GM19452 (cell line): ENCODE results near the gene CCDC154.
"Not testable (repeated sequence)": the region's sequence is repeated elsewhere in the genome, so short reads cannot be mapped to it uniquely, and the experiment has no call there.

Experiments
- ATAC-seq: cut with Tn5 transposase; IDR thresholded peaks from one replicate; pipeline ENCODE4 v1.9.1; 2021; ENCODE audit not compliant: unreplicated experiment

The CCDC154 gene

DNA sequence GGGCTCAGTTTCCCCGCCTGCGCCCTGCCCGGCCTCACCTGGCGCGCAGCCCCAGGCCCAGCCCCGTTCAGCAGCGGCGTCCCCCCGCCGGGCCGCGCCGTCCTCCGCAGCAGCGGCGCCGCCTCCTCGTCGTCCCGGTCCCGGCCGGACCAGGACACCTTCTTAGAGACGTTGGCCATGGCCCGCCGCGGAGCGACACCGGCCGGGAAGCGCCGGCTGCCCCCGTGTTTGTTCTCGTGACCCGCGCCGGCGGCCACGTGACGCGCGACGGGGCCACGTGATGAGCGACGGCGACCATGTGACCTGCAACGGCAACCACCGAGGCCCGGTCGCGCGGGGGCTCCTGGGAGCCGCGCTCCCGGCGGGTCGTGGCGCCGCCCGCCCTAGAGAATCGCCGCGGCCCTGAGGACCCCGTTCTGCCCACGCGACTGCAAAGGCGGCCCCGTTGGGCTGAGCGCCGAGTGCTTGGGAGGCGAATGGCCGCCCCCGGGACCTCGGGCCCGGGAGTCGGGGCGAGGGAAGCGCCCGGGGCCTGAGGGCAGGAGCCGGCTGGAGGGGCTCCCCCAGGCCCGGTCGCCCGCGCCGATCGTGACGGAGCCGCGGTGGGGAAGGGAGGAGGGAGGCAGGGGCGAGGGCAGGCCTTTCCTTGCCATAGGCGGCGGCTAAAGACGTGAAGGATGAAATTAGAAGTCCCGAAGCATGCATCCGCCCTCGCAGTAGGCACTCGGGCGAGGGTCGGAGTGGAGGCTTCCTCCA lies 30.6 kb upstream of the CCDC154 start, which contains the start of gene CLCN7:
TSS of gene CLCN7 (minus strand) at position 233 of the 756 bp plus-strand sequence. CDS start at position 179, 54 bp downstream.
- ATAC-seq, result peak; percentile 81

GRCh38 chr16:1474082-1474795 lies 29.9 kb upstream of the CCDC154 start:
- ATAC-seq, result peak; percentile 30

DNA sequence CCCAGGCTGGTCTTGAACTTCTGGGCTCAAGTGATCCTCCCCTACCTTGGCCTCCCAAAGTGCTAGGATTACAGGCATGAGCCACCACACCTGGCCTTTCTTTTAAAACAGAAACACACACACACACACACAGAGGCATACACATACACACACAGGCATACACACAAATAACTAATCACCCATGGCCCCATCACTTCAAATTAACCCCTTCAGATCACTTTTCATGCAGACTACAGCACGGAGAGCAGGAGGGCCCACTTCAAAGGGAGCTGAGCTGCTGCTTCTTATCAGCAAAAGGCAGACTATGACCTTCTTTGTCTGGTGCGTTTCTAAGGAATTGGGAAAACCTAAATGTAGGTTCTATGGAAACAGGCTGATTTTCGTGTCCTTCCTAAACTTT lies 28.6 kb upstream of the CCDC154 start:
- no peak for ATAC-seq

DNA sequence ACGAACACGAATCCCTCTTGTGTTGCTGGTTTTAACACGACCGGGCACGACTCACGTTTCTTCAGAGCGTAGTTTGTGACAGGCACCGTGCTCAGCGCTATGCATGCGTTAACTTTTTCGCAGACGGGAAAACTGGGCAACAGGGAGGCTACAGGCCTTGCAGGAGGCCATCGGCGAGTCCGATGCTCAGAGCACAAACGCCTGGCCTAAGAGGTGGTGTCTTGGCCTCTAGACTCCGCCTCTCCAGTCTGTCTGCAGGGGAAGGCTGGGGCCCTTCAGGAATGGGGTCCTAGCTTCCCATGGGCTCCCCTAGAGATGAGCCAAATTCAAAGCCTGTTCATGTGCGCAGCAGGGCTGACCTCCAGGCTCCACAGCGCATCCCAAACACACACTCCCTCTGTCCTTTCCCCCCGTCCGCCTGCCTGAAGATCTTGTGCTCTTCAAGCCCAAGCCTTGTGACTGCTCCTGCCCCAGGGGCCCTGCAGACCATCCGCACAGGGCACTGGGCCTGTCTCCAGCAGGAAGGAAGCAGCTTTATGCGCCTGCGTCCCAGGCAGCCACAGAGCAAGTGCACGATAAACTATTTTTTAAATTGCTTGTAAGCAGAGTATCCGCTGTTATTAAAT lies 27.3 kb upstream of the CCDC154 start:
- ATAC-seq, result no peak

DNA sequence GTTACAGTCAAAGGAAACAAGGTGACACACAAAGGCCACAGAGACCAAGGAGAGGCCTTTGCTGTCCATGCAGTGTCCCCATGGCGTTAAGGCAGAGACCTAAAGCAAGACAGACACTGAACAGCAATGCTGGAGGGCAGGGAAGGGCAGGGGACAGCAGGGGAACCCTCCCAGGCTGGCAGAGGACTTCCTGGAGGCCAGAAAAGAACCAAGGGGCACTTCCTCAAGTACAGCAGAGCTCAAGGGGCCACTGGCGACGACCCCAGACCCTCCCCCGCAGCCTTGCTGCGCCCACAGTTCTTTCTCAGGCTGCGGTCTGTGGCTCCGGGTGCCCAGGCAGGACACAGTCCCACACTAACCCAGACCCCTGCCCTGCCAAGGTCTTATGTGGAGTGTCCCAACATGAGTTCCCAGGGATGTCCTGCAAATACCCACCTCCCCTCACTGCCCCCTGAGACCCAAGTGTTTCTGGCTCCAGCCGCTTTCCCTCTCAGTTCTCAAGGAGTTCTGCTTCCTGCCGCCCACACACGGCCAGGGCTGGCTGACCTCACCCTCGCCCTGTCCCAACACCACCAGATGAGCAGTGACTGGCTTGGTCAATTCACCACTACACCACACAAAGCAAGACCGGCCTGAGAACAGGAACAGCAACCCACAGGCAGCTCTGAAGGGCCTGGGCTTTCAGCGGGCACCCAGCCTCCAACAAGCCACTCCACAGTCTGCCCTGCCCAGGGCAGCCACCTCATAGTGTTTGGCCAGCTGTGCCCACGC lies 26.3 kb upstream of the CCDC154 start:
- ATAC-seq, result no peak

DNA sequence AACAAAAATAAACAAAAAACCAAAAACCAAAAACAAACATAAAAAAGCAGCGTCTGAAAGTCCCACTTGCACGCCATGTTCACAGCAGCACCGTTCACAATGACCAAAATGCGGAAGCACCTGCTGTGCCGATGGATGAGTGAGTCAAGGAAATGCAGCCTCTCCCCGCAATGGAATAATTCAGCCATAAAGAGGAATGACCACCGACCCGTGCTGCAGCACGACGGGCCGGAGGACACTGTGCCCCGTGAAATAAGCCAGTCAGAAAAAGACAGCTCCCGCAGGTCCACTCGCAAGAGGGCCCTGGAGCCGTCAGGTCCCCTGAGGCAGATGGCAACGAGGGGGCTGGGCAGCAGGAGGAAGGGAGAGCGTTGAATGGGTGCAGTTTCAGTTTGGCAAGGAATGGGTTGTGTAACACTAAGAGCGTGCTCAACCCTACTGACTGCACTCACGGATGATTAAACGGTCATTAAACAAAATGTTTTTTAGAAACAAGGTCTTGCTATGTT lies 25.4 kb upstream of the CCDC154 start:
- ATAC-seq, result no peak

DNA sequence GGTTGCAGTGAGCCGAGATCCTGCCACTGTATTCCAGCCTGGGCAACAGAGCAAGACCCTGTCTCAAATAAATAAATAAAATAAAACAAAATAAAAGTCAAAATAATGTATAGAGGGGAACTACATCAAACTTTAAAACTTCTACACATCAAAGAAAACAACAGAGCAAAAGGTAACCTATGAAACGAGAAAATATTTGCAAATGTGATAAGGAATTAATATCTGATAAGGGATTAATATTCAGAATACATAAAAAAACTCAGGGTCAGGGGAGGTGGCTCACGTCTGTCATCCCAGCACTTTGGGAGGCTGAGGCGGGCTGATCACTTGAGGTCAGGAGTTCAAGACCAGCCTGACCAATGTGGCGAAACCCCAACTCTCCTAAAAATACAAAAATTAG lies 24.8 kb upstream of the CCDC154 start:
- not testable (repeated sequence) for ATAC-seq

DNA sequence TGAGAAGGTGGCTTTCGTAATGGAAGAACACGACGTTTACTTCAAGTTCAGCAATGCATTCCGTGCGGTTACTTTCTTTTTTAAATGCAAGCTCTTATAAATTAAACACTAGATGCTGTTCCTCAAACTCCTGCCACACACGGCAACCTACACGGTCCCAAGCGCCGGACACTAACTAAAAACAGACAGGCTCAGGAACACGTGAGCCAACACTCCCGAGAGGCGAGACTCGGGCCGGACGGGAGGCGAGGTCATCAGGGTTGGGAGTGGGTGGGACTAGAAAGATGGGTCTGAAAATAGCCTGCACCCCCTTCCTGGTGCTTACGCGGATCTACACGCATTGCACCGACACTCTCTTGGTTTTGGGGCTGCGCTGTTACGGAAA lies 24.1 kb upstream of the CCDC154 start:
- no peak for ATAC-seq

- no peak for ATAC-seq
Measured at GRCh38 chr16:1466968-1467521, 22.7 kb upstream of the CCDC154 start.

DNA sequence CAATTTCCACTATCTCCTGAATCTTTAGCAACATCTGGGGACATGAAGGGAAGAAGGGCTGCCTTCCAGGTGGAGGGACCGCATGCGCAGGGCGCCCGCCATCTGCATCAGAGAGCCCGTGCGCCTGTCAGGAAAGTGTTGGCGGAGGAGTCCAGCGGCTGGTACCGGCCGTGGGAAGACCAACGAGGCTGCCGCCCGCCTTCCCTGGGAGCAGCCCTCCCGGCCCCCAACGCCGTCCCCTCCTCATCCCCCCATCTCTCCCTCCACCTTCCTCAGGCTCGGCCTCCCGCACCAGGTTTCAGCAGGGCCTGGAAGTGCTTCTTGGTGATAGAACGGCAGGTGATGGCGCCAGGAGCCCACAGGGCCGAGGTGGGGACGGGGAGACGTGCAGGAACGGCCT lies 21.7 kb upstream of the CCDC154 start:
- no peak for ATAC-seq

DNA sequence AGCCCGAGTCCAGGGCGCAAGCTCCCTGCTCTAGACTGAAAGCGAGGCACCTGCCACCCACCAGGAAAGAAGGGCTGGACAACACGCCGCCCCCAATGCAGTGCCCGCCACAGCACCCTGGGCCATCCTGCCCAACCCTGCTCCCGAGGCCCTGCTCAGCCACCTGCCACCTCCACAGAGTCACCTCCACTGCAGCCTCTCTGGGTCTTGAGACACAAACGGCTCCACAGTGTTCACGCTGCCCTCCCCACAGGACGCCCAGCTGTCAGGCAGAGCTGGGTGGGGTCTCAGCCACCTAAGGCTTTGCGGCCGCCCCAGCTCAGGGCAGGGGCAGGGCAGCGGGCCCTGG lies 21.2 kb upstream of the CCDC154 start:
- ATAC-seq, result no peak

GRCh38 chr16:1464894-1465566 lies 20.7 kb upstream of the CCDC154 start:
- no peak for ATAC-seq

- no peak for ATAC-seq
Measured at GRCh38 chr16:1464196-1464893, 20.0 kb upstream of the CCDC154 start.

DNA sequence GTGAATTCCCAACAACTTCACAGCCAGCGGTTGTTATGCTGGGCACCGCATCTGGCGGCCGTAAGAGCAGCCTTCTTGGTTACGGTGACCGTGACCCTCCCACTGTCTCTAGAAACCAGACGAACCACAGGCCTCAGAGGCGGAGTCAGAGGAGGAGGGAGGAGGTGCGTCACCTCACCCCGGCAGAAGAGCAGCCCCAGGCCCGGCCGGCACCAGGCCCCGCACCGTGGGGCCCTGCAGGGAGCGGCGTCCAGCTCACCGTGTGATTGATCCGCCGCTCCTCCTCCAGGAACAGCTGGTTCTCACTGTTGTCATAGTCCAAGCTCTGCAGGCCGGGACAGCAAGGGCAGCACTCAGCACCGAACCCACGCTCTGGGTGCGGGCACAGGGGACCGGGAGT lies 16.8 kb upstream of the CCDC154 start:
- no peak for ATAC-seq

GRCh38 chr16:1460602-1461138 lies 16.3 kb upstream of the CCDC154 start:
- ATAC-seq, result no peak

GRCh38 chr16:1459967-1460366 lies 15.6 kb upstream of the CCDC154 start:
- ATAC-seq, result no peak

DNA sequence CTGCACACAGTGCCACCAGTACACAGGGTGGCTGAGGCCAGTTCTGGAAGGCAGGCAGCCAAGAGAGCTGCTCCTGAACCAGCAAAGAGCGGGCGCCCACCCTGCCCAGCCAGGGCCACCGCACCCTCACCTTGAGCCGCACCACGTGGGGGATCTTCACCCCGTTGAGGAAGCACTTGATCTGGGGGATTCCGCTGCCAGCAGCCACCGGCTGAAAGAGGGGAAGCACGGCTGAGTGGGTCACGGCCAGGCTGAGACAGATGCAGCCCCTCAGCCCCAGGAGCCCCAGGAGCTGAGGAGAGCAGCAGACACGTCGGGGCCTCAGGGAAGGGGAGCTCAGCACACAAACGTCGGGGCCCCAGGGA lies 14.6 kb upstream of the CCDC154 start:
- no peak for ATAC-seq

GRCh38 chr16:1458336-1458976 lies 14.1 kb upstream of the CCDC154 start:
- no peak for ATAC-seq
